ENCODE data around the gene TTC9.

Gene TTC9

DNA sequence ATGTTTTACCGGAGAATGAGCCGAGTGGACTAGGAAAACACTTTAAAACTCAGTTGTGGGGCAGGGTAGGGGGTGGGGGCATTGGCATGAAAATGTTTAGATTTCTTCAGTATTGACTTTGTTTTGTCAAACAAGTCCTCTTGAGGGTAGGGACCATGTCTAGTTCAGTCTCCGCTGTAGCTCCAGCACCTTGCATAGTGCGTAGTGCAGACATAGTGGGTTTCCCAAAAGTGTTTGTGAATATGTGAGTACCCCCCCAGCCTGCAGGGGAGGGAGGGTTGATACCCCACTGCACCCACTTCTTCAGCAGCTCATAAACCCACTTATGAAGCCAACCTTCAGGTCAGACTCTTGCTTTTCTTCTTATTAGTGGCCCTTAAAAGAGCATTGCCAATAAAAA, 71.4 kb downstream of the TTC9 start:
- H3K27ac ChIP-seq: no peak overlapping the region
- H3K4me1 ChIP-seq: no peaks in the 10 kb centered on the region
- no peaks in the 10 kb centered on the region for H3K9me3 ChIP-seq (ENCODE audit: control insufficient read depth, low read length)
- H2AFZ ChIP-seq: no peak overlapping the region
- no peak overlapping the region for H3K4me3 ChIP-seq (ENCODE audit: low read depth, low read length)
- TF ChIP-seq, protein P1, sequence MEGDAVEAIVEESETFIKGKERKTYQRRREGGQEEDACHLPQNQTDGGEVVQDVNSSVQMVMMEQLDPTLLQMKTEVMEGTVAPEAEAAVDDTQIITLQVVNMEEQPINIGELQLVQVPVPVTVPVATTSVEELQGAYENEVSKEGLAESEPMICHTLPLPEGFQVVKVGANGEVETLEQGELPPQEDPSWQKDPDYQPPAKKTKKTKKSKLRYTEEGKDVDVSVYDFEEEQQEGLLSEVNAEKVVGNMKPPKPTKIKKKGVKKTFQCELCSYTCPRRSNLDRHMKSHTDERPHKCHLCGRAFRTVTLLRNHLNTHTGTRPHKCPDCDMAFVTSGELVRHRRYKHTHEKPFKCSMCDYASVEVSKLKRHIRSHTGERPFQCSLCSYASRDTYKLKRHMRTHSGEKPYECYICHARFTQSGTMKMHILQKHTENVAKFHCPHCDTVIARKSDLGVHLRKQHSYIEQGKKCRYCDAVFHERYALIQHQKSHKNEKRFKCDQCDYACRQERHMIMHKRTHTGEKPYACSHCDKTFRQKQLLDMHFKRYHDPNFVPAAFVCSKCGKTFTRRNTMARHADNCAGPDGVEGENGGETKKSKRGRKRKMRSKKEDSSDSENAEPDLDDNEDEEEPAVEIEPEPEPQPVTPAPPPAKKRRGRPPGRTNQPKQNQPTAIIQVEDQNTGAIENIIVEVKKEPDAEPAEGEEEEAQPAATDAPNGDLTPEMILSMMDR (IDR thresholded peaks at IDR 0.05): no peak
- H3K4me2 ChIP-seq (ENCODE audit: low read length): no peak overlapping the region
- no peaks in the 10 kb centered on the region for H3K27me3 ChIP-seq (ENCODE audit: control insufficient read depth, insufficient read depth, low read length)
- no peaks in the 10 kb centered on the region for H3K36me3 ChIP-seq (ENCODE audit: control insufficient read depth, insufficient read depth, low read length)
- H3K9ac ChIP-seq: no peak overlapping the region
- H3K79me2 ChIP-seq: no peaks in the 10 kb centered on the region

DNA sequence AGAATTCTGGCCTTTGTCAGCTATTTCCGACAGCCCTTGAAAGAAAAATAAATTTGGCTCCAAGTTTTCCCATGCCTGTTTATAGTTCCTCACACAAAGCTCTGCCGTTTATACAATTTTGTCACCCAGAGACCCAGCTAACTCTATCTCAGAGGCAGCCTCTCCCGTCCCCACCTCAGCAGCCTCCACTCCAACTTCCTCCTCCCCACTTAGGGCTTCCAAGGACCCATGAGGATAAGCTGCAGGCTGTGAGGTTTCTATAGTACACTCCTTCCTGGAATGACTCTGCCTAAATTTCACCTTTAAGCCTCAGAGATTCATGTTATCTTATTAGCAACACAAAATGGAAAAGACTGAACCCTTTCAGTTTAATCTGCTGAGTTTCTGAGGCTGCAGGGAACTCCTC, 71.8 kb downstream of the TTC9 start:
- Histone ChIP-seq H2AFZ (no peak overlapping the region), H3K79me2 (no peaks in the 10 kb centered on the region), H3K27me3 (ENCODE audit: control insufficient read depth, insufficient read depth, low read length) (no peaks in the 10 kb centered on the region), H3K4me2 (ENCODE audit: low read length) (no peak overlapping the region), H3K9me3 (ENCODE audit: control insufficient read depth, low read length) (no peaks in the 10 kb centered on the region), H3K9ac (no peak overlapping the region), H3K27ac (no peak overlapping the region), H3K4me3 (ENCODE audit: low read depth, low read length) (no peak overlapping the region), H3K4me1 (no peaks in the 10 kb centered on the region), H3K36me3 (ENCODE audit: control insufficient read depth, insufficient read depth, low read length) (no peaks in the 10 kb centered on the region)
- TF ChIP-seq, protein P1 (IDR thresholded peaks at IDR 0.05): no peak

DNA sequence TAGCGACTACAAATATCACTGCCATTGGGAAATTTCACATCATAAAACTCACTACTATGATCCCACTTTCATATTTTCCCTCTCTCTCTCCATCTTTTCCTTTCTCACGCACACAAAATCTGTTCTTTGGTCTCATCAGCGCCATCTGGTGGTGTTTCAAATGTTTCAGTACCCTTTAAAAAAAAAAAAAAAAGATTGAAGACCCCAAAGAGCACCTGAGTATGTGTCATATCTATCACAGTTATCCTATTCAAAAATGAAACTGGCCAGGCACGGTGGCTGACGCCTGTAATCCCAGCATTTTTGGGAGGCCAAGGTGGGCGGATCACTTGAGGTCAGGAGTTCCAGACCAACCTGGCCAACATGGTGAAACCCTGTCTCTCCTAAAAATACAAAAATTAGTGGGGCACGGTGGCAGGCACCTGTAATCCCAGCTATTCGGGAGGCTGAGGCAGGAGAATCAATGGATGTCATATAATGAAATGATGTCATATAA, 72.4 kb downstream of the TTC9 start:
- Histone ChIP-seq H3K4me3 (ENCODE audit: low read depth, low read length) (no peak overlapping the region), H3K27me3 (ENCODE audit: control insufficient read depth, insufficient read depth, low read length) (no peaks in the 10 kb centered on the region), H2AFZ (no peak overlapping the region), H3K9me3 (ENCODE audit: control insufficient read depth, low read length) (no peaks in the 10 kb centered on the region), H3K79me2 (no peaks in the 10 kb centered on the region), H3K4me2 (ENCODE audit: low read length) (no peak overlapping the region), H3K9ac (no peak overlapping the region), H3K4me1 (no peaks in the 10 kb centered on the region), H3K27ac (no peak overlapping the region), H3K36me3 (ENCODE audit: control insufficient read depth, insufficient read depth, low read length) (no peaks in the 10 kb centered on the region)
- TF ChIP-seq, protein P1 (IDR thresholded peaks at IDR 0.05): peak; percentile 80

DNA sequence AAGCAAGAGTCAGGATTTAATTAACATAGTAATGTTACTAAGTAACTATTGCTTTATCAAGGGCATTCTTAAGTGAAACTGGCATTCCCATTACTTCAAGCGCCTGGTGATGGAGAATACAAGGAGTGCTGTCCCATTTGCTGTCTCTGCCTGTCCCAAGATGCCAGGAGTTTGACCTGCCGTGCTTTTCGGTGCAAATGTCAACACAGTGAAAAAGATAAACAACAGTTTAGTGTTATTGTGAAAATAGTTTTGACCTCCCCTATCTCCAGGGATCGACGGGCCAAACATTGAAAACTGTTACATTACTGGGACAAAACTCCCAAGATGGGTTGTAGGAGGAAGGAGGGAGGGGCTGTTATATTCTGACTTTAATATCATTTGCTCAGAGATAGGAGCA, 74.8 kb downstream of the TTC9 start:
- Histone ChIP-seq H3K9me3 (ENCODE audit: control insufficient read depth, low read length) (no peaks in the 10 kb centered on the region), H3K4me3 (ENCODE audit: low read depth, low read length) (no peak overlapping the region), H3K27ac (no peak overlapping the region), H2AFZ (no peak overlapping the region), H3K4me1 (no peaks in the 10 kb centered on the region), H3K36me3 (ENCODE audit: control insufficient read depth, insufficient read depth, low read length) (no peaks in the 10 kb centered on the region), H3K27me3 (ENCODE audit: control insufficient read depth, insufficient read depth, low read length) (no peaks in the 10 kb centered on the region), H3K9ac (no peak overlapping the region), H3K79me2 (no peaks in the 10 kb centered on the region), H3K4me2 (ENCODE audit: low read length) (no peak overlapping the region)
- TF ChIP-seq, protein P1 (IDR thresholded peaks at IDR 0.05): no peak

DNA sequence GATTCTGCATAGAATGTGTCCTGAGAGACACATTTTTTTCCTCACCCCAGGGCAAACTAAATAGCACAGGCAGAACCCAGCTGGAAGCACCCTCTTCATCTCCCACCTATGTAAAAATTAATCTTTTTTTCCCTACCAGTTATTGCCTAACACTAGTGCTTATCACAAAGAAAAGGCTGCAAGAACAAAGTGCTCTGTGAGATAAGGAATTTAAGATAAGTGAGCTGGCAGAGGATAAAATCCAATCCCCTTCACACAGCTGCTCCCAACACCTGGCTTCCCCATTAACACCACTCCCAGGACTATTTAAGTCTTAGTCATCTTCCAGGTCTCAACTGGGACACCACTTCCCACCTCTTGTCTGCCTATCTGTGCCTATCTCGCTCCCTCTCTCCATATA, 75.2 kb downstream of the TTC9 start:
- Histone ChIP-seq H3K4me2 (ENCODE audit: low read length) (no peak overlapping the region), H2AFZ (no peak overlapping the region), H3K4me1 (no peaks in the 10 kb centered on the region), H3K4me3 (ENCODE audit: low read depth, low read length) (no peak overlapping the region), H3K27me3 (ENCODE audit: control insufficient read depth, insufficient read depth, low read length) (no peaks in the 10 kb centered on the region), H3K79me2 (no peaks in the 10 kb centered on the region), H3K27ac (no peak overlapping the region), H3K9ac (no peak overlapping the region), H3K9me3 (ENCODE audit: control insufficient read depth, low read length) (no peaks in the 10 kb centered on the region), H3K36me3 (ENCODE audit: control insufficient read depth, insufficient read depth, low read length) (no peaks in the 10 kb centered on the region)
- TF ChIP-seq, protein P1 (IDR thresholded peaks at IDR 0.05): no peak
